ENCODE measurements around the gene EGFR. TPM values are rescaled to one million over a fixed set of nuclear protein-coding genes. Genes with fewer than 3 reads are reported as not detected.
A peak's percentile ranks its signal among the peaks of the same experiment; 100 is the strongest.

The EGFR gene
- total RNA-seq, 2 donors from 2014 or later: 42.5 to 44.2 TPM

GRCh38 chr7:55099821-55100543 is 81.2 kb downstream of the EGFR start:
- intact Hi-C loops (cut with DNase I): no loop called here
- DNase-seq (no peak), ATAC-seq (peak; percentile 8)
- TF ChIP-seq POLR2A (IDR thresholded peaks at IDR 0.05) (no peak), CTCF (IDR thresholded peaks at IDR 0.05) (no peak)
- H3K27me3 ChIP-seq: no peaks in the 10 kb centered on the region
- 67 to 72% methylated on average over 8 of the region's 8 CpGs for WGBS, 2 donors
- H3K9me3 ChIP-seq: no peaks in the 10 kb centered on the region
- peaks cover 31% of the 10 kb centered on the region for H3K4me1 ChIP-seq
- no peak overlapping the region for H3K4me3 ChIP-seq
- no peaks in the 10 kb centered on the region for H3K36me3 ChIP-seq (replicated peaks in 1 of 2; ENCODE audit: insufficient read depth in 1 of 2, low read depth in 2 of 2)
- peak overlapping the region in 3 of 4 donors; percentile 7 to 70 (median 21) for H3K27ac ChIP-seq

- Histone ChIP-seq H3K27me3 (no peaks in the 10 kb centered on the region), H3K4me1 (peaks cover 31% of the 10 kb centered on the region), H3K27ac (peak overlapping the region; percentile 7 to 70 (median 38)), H3K36me3 (replicated peaks in 1 of 2; ENCODE audit: insufficient read depth in 1 of 2, low read depth in 2 of 2) (no peaks in the 10 kb centered on the region), H3K9me3 (no peaks in the 10 kb centered on the region), H3K4me3 (no peak overlapping the region)
- intact Hi-C loops (cut with DNase I): no loop called here
- DNase-seq (peak; percentile 75 to 90 (median 82)), ATAC-seq (peak; percentile 84)
- no peak for TF ChIP-seq POLR2A (IDR thresholded peaks at IDR 0.05)
- TF ChIP-seq CTCF (IDR thresholded peaks at IDR 0.05): no peak
- WGBS, 2 donors: 35 to 37% methylated on average over 20 to 21 of the region's 21 CpGs
These were observed 81.9 kb downstream of the EGFR start for GRCh38 chr7:55100544-55101327.

GRCh38 chr7:55101359-55101758 is 82.5 kb downstream of the EGFR start:
- Histone ChIP-seq H3K9me3 (no peaks in the 10 kb centered on the region), H3K27me3 (no peaks in the 10 kb centered on the region), H3K4me1 (peaks cover 31% of the 10 kb centered on the region), H3K27ac (peak overlapping the region; percentile 7 to 70 (median 38)), H3K4me3 (no peak overlapping the region), H3K36me3 (replicated peaks in 1 of 2; ENCODE audit: insufficient read depth in 1 of 2, low read depth in 2 of 2) (no peaks in the 10 kb centered on the region)
- TF ChIP-seq POLR2A (IDR thresholded peaks at IDR 0.05): no peak
- TF ChIP-seq CTCF (IDR thresholded peaks at IDR 0.05): no peak
- DNase-seq: peak in 2 of 4 donors; percentile 37 to 48
- ATAC-seq: peak; percentile 43
- intact Hi-C loops (cut with DNase I): no loop called here
- WGBS, 2 donors: 35 to 42% methylated on average over 9 of the region's 9 CpGs

GRCh38 chr7:55104123-55104522 is 85.3 kb downstream of the EGFR start:
- H3K9me3 ChIP-seq: no peaks in the 10 kb centered on the region
- TF ChIP-seq CTCF (IDR thresholded peaks at IDR 0.05) (no peak), POLR2A (IDR thresholded peaks at IDR 0.05) (no peak)
- no peak overlapping the region for H3K27ac ChIP-seq
- no peak overlapping the region for H3K4me3 ChIP-seq
- intact Hi-C loops (cut with DNase I): no loop called here
- no peak for DNase-seq
- no peaks in the 10 kb centered on the region for H3K36me3 ChIP-seq (replicated peaks in 1 of 2; ENCODE audit: insufficient read depth in 1 of 2, low read depth in 2 of 2)
- no peak for ATAC-seq
- no peaks in the 10 kb centered on the region for H3K27me3 ChIP-seq
- WGBS, 2 donors: 91 to 94% methylated on average over 6 to 12 of the region's 12 CpGs
- peaks cover 39% of the 10 kb centered on the region for H3K4me1 ChIP-seq
